GM18517 (cell line): ENCODE data around the gene RFC3.
A peak's percentile ranks its signal among the peaks of the same experiment; 100 is the strongest.
"Not testable (repeated sequence)": the region's sequence is repeated elsewhere in the genome, so short reads cannot be mapped to it uniquely, and the experiment has no call there.

Experiments
- ATAC-seq: cut with Tn5 transposase; IDR thresholded peaks from one replicate; pipeline ENCODE4 v1.9.1; 2021; ENCODE audit warnings: mild to moderate bottlenecking, moderate library complexity; ENCODE audit not compliant: unreplicated experiment

RFC3 gene, protein sequence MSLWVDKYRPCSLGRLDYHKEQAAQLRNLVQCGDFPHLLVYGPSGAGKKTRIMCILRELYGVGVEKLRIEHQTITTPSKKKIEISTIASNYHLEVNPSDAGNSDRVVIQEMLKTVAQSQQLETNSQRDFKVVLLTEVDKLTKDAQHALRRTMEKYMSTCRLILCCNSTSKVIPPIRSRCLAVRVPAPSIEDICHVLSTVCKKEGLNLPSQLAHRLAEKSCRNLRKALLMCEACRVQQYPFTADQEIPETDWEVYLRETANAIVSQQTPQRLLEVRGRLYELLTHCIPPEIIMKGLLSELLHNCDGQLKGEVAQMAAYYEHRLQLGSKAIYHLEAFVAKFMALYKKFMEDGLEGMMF

DNA sequence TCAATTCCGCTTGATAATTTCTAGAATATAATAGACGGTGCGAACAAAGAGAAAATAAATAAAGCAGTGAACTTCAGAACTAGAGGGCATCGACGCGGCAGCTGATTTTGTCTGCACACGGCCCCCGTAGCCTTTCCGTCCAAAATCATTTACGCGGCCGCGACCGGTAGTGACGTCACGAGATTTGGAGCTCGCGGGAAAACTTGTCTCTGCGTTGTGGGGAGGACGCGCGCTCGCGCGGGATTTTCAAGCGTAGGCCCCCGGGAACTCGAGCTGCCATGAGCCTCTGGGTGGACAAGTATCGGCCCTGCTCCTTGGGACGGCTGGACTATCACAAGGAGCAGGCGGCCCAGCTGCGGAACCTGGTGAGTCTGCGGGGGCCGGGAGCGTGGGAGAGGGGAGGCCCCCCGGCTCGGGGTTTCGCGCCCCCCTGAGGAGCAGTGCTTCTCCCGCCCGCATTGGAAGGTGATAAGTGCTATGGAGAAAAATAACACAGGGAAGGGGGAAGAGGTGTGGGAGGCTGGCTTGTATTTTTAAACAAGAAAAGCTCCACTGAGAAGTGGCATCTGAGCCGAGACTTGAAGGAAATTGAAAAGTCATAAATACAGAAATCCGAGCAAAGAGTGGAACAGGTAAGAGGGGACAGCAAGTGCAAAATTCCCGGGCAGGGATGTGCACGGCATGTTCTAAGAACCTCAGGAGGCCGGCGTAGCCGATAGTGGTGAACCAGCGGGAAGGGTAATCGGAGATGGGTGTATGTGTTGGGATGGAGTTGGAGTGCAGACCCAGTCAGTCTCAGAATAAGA, at the start of gene RFC3:
TSS of gene RFC3 (plus strand) at position 249 of the 806 bp plus-strand sequence. CDS start at position 279, 30 bp downstream.
- ATAC-seq: peak; percentile 91

DNA sequence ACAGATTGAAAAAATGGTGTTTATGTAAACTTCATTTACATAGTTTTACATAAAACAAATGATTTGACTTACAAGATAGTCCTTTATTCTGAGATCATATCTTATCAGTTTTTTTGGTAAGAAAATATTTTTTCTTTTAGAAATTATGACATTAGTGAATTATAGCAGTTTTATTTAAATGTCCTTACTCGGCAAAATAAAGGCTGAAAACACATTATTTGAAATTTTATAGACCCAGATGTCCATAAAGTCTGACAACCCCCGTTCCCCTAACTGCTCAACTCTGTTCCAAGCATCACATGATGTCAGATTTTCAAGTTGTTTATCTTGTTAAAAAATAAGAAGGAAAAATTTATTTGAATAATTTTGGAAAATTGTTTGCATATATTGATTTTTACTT, 46.7 kb upstream of the RFC3 start:
- ATAC-seq: no peak

DNA sequence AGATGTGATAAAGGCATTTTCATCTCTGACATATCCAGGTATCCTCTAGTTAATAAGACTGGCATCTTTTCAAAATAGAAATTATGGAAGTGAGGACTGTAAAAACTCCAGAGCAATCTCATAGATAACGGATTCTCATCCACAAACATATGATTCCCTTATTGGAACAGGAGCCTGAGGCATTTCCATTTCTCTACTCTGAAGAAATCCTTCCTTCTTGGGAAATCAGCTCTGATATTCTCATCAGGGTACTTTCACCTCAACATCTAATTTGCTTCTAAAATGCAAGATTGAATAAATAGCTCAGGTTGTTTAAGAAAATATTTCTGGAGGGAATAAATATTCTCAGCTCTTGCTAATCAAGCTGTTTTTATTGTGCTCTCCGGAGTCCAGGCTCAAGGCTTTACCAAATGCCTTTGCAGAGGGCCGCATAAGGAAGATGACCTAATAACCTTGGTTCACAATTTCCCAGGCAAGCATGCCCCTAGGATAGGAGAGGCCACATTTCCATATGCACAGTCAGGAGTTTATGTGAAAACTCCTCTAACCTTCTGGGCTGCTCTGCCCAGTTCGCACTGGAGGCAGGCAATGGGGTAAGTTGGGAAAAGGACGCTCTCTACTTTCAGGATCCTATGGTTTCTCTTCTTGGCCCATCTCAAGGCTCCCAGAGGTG, 44.0 kb upstream of the RFC3 start:
- ATAC-seq: no peak

DNA sequence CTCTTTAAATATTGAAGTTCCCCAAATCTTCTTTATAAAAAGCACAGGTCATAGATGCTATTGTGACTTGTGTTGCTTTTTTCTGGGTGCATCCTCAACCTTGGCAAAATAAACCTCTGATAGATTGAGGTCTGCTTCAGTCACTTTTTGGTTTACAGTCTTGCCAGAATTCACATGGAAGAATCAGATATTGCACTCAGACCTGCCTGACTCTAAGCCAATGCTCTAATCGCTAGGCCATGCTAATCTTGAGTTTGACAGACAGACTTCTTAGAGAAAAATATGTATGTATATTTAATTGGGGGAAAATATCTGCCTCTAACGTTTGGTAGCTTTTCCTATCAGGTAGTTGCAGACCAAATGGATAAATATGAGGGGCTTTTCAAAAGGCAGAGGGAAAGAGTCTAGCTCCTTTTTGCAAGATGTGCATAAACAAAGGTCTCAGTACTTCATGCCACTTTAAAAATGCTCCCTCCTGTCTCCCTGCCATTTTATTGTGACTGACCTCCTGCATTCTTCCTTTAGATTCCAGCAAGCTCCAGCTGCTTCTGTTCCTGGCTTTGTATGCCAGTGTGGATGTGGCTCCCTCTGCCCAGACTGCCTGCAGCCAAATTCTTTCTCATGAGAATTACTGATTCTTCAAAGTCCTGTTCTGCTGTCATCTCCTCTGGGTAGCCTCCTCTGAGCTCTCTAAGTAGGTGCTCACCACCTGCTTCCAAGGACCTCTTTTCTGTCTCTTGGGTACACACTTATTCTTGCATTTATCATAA, 42.4 kb upstream of the RFC3 start:
- ATAC-seq: no peak

DNA sequence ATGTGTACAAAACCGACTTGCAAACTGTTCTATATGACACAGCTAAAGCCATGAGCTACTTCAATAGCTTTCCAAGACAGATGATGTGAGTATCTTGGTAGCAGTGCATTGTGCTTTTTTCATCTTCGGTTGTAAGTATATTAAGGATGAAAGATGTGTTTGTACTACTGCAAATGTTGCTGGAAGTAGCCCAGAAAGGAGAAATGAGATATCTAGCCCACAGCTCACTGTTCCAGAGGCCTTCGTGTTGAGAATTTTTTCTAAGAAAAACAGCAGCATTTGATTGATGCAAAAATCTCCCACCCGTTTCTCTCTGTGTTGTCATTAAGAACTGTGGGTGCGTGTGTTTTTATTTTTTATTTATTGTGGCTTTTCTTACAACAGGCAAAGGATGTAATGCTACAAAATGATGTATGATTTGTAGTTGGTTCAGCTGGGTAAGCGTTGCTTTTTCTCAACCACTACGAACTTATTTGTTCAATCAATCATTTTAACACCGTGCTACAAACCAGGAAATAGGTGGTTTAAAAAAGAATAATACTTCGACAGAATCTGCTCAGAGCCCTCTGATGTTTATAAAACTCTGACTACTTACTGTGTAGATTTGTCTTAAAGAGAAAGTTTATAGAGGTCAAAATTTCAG, 41.6 kb upstream of the RFC3 start:
- ATAC-seq: no peak

DNA sequence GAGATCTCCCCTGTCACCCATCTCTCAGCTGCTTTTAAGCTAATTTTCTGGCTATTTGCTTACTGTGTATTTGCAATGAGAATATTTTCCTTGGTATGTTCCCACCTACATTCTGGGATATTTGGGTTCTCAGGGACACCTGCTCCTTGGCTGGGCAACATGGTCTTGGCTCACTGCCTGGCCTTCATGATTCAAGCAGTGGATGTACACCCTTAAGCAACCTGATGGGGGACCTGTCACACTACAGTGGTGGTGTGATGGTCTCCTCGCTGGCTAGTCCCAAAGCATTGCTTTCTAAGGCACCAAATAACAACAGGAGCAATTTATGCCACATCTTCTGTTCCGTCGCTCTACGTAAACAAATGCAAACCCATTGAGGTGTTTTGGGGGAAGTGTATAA, 35.3 kb upstream of the RFC3 start:
- no peak for ATAC-seq

DNA sequence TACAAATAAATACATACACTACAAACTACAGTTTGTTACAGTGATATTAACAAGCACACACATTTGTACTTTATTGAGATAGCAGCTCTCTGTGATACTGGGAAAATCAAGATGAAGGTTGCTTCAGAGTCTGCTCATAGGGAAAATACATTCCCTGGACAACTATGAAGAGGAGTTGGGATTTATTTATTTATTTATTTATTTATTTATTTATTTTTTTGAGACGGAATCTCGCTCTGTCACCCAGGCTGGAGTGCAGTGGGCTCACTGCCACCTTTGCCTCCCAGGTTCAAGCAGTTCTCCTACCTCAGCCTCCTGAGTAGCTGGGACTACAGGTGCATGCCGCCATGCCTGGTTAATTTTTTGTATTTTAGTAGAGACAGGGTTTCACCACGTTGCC, 34.7 kb upstream of the RFC3 start:
- not testable (repeated sequence) for ATAC-seq

DNA sequence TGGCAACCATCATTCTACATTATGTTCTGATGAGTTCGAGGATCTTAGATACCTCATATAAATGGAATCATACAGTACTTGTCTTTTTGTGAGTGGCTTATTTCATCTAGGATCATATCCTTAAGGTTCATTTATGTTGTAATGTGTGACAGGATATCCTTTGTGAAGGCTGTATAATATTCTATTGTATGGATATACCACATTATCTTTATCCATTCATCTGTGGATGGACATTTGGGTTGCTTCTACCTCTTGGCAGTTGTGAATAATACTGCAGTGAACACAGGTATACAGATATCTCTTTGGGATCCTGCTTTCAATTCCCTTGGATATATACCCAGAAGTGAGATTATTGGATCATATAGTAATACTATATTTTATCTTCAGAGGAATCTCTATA, 33.2 kb upstream of the RFC3 start:
- ATAC-seq: no peak

DNA sequence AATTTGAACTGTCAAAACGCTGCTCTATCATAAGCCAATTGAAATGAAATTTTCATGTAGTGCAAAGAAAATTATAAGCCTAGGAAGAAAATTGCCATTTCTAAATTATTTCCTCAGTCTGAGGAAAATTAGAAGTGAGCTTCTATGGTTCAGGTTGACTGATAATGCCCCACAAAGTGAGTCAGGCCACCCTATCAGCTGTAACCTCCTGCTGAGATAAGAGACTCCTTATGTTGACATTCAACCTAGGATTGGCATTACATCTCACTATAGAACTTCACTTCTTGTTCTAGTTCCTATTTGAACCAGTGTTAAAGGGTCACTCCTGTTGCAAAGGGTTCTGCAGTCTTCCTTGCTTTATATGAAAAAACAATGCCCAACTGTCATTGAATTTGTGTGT, 32.6 kb upstream of the RFC3 start:
- ATAC-seq: no peak

DNA sequence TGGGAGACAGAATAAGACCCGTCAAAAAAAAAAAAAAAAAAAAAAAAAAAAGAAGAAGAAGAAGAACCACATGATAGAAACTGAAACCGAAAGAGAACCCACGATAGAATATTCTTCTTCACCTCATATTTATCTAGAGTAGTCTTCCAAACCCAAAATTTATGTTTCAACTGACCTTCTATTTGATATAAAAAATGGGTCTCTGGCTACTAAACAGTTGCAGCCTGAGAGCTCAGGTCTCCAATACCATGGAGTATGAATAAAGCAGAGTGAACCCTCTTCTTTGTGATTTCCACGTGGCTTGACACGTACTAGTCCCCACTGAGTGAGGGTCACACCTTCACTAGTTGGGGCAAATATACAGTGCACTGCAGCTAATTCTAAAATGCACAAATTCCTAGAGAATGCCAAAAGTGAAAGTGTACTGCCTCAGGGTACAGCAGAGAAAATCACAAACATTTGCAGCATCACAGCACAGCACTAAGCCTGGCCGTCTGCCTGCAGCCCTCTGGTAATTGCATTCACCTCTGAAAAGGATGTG, 30.8 kb upstream of the RFC3 start:
- peak; percentile 47 for ATAC-seq

DNA sequence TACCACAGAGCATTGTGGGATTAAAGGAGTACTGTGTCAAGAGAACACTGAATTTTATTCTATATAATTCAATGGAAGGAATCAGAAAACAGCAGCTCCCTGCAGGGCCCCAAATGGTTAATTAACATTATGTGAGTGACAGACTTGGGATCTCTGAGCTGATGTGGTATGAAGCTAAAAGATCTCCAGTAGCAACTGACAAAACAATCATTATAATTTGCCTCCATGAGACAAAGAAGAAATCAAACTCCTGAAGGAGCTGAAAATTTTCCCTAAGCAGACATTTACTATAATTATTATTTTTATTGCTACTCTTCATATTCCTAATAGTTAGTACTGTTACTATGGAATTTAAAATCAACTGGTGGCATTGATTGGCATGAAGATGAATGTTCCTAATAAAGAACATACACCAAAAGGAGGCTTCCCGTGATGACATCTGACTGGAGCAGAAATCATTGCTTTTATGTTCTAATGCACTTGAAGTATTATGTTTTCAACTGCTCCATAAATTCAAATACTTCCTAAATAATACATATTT, 28.8 kb upstream of the RFC3 start:
- no peak for ATAC-seq

DNA sequence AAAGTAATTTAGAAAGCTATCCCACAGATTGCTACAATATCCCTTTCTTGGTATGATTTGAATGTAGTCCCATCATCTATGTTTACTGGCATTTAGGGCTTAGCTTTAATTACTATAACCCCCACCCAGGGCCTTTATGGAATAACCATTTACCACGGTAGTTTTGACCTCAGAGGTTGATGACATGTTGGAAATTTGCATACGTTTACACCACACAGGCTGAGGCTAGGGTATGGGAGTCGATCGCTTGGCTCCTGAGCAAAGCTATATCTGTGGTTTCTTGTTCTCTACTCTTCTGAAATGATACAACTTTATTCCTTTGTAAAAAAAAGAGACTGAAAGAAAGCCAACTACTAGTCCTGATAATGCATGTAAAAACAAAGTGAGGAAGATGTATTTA, 28.2 kb upstream of the RFC3 start:
- ATAC-seq: no peak

DNA sequence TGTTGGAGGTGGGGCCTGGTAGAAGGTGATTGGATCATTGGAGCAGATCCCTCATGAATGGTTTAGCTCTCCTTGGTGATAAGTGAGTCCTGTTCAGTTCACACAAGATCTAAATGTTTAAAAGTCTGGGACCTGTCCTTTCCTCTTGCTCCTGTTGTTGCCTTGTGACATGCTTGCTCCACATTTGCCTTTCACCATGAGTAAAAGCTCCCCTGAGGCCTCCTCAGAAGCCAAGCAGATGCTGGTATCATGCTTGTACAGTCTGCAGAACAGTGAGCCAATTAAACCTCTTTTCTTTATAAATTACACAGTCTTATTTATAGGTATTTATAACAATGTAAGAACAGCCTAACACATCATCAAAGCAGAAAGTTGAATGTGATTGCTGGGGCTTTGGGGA, 24.2 kb upstream of the RFC3 start:
- no peak for ATAC-seq

DNA sequence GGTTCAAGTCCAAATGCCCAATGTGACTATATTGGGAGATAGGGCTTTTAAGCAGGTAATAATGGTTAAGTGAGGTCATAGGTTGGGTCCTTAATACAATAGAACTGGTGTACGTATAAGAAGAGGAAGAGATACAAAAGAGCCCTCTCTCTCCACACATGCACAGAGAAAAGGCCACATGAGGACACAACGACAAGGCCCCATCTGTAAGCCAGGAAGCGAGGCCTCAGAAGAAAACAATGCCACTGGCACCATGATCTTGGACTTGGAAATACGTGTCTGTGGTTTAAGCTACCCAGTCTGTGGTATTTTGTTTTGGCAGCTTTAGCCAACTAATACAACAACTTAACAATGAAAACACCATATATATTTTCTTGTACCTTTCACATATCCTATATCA, 23.4 kb upstream of the RFC3 start:
- no peak for ATAC-seq

DNA sequence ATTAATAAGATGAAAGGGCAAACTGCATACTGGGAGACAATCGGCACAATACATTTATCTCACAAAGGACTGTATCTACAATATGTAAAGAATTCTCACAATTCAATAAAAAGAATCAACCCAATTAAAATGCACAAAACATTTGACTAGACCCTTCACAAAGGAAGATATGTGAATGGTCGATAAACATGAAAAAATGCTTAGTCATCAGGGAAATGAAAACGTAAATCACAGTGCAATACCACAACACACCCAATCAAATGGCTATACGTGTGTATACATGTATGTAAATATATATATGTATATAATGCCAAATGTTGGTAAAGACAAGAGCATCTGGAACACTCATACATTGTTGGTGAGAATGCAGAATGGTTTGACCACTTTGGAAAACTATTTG, 21.9 kb upstream of the RFC3 start:
- ATAC-seq: no peak

DNA sequence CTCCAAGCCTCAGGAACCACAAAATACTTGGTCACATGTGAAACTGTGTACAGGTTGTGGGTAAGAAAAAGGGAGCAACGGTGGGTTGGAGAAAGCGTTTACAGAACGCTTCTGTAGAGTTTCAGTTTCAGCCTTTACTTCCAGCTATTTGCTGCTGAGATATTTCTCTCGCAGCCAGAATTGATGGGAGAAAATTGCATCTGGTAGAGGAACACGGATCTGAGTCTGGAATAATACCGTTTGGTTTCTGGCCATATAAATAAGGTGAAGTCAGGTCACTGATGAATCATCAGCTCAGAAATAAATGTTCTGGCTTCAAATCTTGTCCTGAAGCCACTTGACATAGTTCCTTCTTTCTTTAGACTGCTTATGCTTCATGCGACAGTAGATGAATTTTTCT, 20.3 kb upstream of the RFC3 start:
- no peak for ATAC-seq

DNA sequence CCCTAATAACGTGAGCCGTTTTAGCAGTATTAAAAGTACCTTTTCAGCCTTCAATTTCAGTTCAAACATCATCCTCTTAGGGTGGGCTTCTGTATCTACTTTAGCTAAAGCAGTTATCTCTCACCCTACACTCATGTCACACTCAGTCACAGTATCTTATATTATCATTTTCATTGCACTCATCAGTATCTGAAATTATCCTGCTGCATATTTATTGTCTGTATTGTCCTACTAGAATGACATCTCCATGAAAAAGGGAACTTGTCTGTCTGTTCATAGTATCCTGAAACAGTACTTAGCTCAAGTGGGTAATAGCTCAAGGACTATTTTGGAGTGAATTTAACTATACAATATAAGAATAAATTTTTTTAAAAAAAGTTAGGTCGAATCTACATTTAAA, 19.9 kb upstream of the RFC3 start:
- no peak for ATAC-seq

DNA sequence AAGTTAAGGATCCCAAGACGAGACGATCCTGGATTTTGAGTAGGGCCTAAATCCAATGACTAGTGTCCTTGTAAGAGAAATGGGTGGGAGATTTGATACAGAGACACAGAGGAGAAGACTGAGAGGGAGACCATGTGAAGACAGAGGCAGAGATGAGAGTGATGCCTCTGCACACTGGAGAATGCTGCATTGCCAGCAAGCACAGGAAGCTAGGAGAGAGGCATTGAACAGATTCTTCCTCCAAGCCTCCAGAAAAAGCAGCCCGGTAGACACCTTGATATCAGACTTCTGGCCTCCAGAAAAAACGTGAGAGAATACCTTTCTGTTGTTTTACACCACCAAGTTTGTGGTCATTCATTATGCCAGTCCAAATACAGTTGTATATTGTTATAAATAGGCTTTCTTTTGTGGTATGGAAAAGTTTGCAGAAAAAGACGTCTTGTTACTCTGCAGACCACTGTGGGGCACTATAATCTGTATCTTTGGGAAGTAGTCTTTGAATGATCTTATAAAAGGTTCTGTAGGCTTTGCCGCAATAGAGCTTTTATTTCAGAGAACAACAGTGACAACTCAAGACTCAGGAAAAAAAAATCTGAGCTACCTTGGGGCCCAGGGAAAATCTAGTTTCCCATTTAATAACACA, 17.9 kb upstream of the RFC3 start:
- ATAC-seq: no peak

DNA sequence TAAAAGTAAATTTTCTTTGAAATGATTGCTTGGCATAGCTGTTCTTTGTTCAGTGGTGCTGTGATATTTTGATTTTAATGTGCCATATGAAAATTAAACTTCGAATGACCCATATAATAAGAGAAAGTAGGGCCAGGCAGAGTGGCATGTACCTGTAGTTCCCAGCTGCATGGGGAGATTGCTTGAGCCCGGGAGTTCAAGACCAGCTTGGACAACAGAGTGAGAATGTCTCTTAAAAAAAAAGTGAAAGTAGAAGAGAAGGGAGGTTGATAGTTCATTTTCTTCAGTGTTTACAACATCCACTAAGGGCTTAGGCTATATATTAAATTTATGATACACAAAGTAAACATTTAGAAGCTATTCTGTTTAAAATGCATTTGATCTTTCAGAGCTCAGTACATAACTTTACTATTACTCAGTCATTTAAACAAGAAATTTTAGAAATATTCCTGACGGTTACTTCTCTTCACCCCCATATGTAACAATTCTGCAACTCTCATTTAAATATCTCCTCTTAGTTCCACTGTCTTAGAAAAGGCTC, 17.2 kb upstream of the RFC3 start:
- ATAC-seq: no peak
